Measurements from ENCODE around the gene ARRDC4.

- no peak for TF ChIP-seq CTCF (conservative IDR thresholded peaks at IDR 0.05)
- no peak for TF ChIP-seq EZH2 (IDR thresholded peaks at IDR 0.05; ENCODE audit: low read depth)
Observed at GRCh38 chr15:97977734-97978133, 17.2 kb downstream of the ARRDC4 start.
